ENCODE results near the gene CAMSAP1.

The CAMSAP1 gene

DNA sequence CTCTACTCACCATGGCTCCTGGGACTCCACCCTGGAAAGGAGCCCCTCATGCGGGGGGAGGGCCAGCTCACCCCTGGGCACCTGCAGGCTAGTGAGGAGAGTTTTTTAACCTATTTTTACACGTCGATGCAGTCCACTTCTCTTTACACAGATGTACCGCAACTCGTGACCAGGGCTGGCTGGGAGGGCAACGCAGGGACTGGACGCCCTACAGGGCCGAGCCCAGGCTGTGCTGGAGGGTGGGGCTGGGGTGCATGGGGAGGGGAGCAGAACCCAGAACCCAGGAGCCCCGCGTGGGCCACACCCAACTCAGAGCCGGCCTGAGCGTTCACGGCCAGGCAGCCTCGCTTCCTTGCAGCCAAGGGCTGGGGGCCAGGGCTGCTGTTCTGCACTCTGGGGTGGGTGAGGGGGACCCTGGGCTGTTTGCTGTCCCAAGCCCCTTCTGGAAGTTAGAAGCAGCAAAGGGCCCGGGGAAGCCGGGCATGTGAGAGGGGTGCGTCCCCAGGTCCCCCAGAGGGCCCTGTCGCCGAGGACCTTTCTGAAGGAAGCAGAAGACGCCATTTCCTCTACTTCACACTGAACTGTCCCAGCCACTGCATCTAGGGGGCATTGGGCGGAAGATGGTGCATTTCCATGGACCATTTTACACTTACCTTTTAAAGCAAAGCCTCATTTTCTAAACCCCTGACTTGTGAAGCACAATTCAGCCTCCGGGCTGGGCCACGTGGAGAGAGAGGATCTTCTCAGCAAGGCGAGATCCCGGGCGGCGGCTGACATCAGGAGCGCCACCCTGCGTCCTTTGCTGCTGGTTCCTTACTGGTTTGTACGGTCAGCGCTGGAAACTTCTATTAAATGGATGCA is 114.8 kb downstream of the CAMSAP1 start:
- no peak overlapping the region for H3K27ac ChIP-seq (ENCODE audit: low read depth, low read length, poor library complexity, severe bottlenecking)
- H3K9me2 ChIP-seq (ENCODE audit: low read depth, low read length): no peaks in the 10 kb centered on the region

DNA sequence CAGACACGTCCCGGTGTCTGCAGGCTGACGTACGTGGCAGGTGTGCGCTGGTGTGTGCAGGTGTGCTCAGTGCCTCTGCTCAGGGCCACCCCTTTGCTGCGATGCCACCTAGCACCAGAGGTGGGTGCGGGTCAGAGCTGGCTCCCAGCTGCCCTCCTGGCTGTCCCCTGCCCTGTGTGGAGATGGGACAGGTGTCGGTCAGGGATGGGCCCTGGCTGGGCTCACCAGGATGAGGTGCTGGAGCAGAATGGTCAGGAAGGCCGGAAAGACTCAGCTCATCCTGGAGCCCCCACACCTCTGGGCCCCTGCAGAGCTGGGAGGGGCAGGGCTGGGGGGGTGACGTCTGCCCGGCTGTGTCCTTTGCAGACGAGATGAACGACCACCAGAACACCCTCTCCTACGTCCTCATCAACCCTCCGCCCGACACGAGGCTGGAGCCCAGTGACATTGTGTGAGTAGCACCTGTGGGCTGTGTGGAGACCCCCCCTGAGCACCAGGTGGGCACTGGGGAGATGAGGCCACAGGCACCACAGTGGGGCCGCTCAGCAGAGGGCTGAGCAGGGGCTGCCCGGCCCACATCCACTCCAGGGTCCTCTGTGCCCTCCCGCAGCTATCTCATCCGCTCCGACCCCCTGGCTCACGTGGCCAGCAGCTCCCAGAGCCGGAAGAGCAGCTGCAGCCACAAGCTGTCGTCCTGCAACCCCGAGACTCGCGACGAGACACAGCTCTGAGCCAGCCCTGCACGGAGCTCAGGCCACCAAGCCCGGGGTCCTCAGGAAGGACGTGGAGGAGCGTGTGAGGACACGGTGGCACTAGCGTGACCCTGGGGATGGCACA is 115.7 kb downstream of the CAMSAP1 start:
- H2AFZ ChIP-seq (ENCODE audit: low read length): no peak overlapping the region
- H3K9me2 ChIP-seq (ENCODE audit: low read depth, low read length): no peaks in the 10 kb centered on the region
- H4K20me1 ChIP-seq (ENCODE audit: insufficient read depth, low read length): no peaks in the 10 kb centered on the region
- H3K9ac ChIP-seq (ENCODE audit: low read length): no peak overlapping the region
- H3K4me2 ChIP-seq (ENCODE audit: low read length): no peak overlapping the region
- H3K27me3 ChIP-seq (ENCODE audit: insufficient read depth, low read length): no peaks in the 10 kb centered on the region; the same call in 1 of the 2 replicates
- no peaks in the 10 kb centered on the region for H3K4me1 ChIP-seq (ENCODE audit: insufficient read depth, low read length, severe bottlenecking)
- H3K4me3 ChIP-seq (ENCODE audit: low read depth, low read length, poor library complexity, severe bottlenecking): no peak overlapping the region
- TF ChIP-seq, protein P1, sequence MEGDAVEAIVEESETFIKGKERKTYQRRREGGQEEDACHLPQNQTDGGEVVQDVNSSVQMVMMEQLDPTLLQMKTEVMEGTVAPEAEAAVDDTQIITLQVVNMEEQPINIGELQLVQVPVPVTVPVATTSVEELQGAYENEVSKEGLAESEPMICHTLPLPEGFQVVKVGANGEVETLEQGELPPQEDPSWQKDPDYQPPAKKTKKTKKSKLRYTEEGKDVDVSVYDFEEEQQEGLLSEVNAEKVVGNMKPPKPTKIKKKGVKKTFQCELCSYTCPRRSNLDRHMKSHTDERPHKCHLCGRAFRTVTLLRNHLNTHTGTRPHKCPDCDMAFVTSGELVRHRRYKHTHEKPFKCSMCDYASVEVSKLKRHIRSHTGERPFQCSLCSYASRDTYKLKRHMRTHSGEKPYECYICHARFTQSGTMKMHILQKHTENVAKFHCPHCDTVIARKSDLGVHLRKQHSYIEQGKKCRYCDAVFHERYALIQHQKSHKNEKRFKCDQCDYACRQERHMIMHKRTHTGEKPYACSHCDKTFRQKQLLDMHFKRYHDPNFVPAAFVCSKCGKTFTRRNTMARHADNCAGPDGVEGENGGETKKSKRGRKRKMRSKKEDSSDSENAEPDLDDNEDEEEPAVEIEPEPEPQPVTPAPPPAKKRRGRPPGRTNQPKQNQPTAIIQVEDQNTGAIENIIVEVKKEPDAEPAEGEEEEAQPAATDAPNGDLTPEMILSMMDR (IDR thresholded peaks at IDR 0.05; ENCODE audit: low read length): no peak
- TF ChIP-seq EZH2 (IDR thresholded peaks at IDR 0.05; ENCODE audit: borderline replicate concordance, low read length): no peak
- no peaks in the 10 kb centered on the region for H3F3A ChIP-seq (ENCODE audit: insufficient read depth, low read length)
- no peaks in the 10 kb centered on the region for H3K36me3 ChIP-seq (ENCODE audit: insufficient read depth, low read length)
- no peaks in the 10 kb centered on the region for H3K9me3 ChIP-seq (ENCODE audit: low read length)
- no peaks in the 10 kb centered on the region for H3K79me2 ChIP-seq (ENCODE audit: insufficient read depth, low read length)
- no peak overlapping the region for H3K27ac ChIP-seq (ENCODE audit: low read depth, low read length, poor library complexity, severe bottlenecking)

More for the DNA sequence above, 114.8 kb downstream of the CAMSAP1 start:
- no peaks in the 10 kb centered on the region for H3K4me1 ChIP-seq (ENCODE audit: insufficient read depth, low read length, severe bottlenecking)
- no peak overlapping the region for H3K9ac ChIP-seq (ENCODE audit: low read length)
- H3K27me3 ChIP-seq (ENCODE audit: insufficient read depth, low read length): no peaks in the 10 kb centered on the region; the same call in 1 of the 2 replicates
- TF ChIP-seq EZH2 (IDR thresholded peaks at IDR 0.05; ENCODE audit: borderline replicate concordance, low read length): no peak
- TF ChIP-seq, protein P1 (IDR thresholded peaks at IDR 0.05; ENCODE audit: low read length): no peak
- no peaks in the 10 kb centered on the region for H3K9me3 ChIP-seq (ENCODE audit: low read length)
- no peak overlapping the region for H2AFZ ChIP-seq (ENCODE audit: low read length)
- no peaks in the 10 kb centered on the region for H3F3A ChIP-seq (ENCODE audit: insufficient read depth, low read length)
- no peak overlapping the region for H3K4me3 ChIP-seq (ENCODE audit: low read depth, low read length, poor library complexity, severe bottlenecking)
- H3K79me2 ChIP-seq (ENCODE audit: insufficient read depth, low read length): no peaks in the 10 kb centered on the region
- no peaks in the 10 kb centered on the region for H4K20me1 ChIP-seq (ENCODE audit: insufficient read depth, low read length)
- no peak overlapping the region for H3K4me2 ChIP-seq (ENCODE audit: low read length)
- no peaks in the 10 kb centered on the region for H3K36me3 ChIP-seq (ENCODE audit: insufficient read depth, low read length)

DNA sequence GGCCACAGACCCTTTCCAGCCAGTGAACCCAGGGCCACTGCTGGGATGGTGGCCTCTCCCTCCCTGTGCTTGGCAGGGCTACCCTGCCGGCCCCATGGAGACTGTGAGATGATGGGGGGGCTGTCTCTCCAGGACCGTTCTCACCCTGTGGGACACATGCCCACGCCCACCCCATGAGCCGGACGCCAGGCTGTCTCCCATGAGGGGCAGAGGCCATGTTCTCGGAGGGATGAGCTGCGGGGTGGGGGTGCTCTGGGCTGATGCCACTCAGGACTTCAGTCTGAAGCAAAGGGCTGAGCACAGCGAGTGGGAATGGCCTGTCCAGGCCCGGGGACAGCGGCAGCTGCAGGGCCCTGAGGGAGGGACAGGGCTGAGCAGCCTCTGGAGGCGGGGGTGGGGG is 116.5 kb downstream of the CAMSAP1 start:
- Histone ChIP-seq H3K9me2 (ENCODE audit: low read depth, low read length) (no peaks in the 10 kb centered on the region), H4K20me1 (ENCODE audit: insufficient read depth, low read length) (no peaks in the 10 kb centered on the region), H3F3A (ENCODE audit: insufficient read depth, low read length) (no peaks in the 10 kb centered on the region), H3K4me2 (ENCODE audit: low read length) (no peak overlapping the region), H3K4me3 (ENCODE audit: low read depth, low read length, poor library complexity, severe bottlenecking) (no peak overlapping the region), H2AFZ (ENCODE audit: low read length) (no peak overlapping the region), H3K4me1 (ENCODE audit: insufficient read depth, low read length, severe bottlenecking) (no peaks in the 10 kb centered on the region), H3K36me3 (ENCODE audit: insufficient read depth, low read length) (no peaks in the 10 kb centered on the region), H3K79me2 (ENCODE audit: insufficient read depth, low read length) (no peaks in the 10 kb centered on the region), H3K27me3 (ENCODE audit: insufficient read depth, low read length) (no peaks in the 10 kb centered on the region; the same call in 1 of the 2 replicates), H3K9ac (ENCODE audit: low read length) (no peak overlapping the region), H3K9me3 (ENCODE audit: low read length) (no peaks in the 10 kb centered on the region), H3K27ac (ENCODE audit: low read depth, low read length, poor library complexity, severe bottlenecking) (no peak overlapping the region)
- TF ChIP-seq, protein P1 (IDR thresholded peaks at IDR 0.05; ENCODE audit: low read length): no peak
- TF ChIP-seq EZH2 (IDR thresholded peaks at IDR 0.05; ENCODE audit: borderline replicate concordance, low read length): no peak
